ENCODE results near the gene C7. TPM values are rescaled to one million over a fixed set of nuclear protein-coding genes. Genes with fewer than 3 reads are reported as not detected.

The C7 gene
- total RNA-seq, 1 experiment from 2014 or later, result 0.74 TPM

GRCh38 chr5:40999142-40999541 lies 89.8 kb downstream of the C7 start:
- Histone ChIP-seq H3K27ac (ENCODE audit: low read depth, low read length) (no peak overlapping the region), H4K20me1 (ENCODE audit: insufficient read depth) (no peaks in the 10 kb centered on the region; the same call in 1 of the 2 replicates)
- intact Hi-C loops (cut with micrococcal nuclease), result no loop called here

GRCh38 chr5:40999966-41000365 lies 90.7 kb downstream of the C7 start:
- CTCF ChIA-PET, result no interaction called here

More at GRCh38 chr5:40999142-40999541, 89.8 kb downstream of the C7 start:
- BruUV-seq (replicated peaks), result no TSS peak
- CTCF ChIA-PET, result no interaction called here
- Histone ChIP-seq H3K4me3 (replicated peaks in 1 of 2; ENCODE audit: low read depth in 1 of 2, low read length in 2 of 2) (no peak overlapping the region), H3K9ac (ENCODE audit: low read length) (no peak overlapping the region), H3K4me2 (ENCODE audit: low read length) (no peak overlapping the region), H3K9me2 (ENCODE audit: insufficient read depth) (no peaks in the 10 kb centered on the region), H3K36me3 (ENCODE audit: control insufficient read depth in 1 of 2, insufficient read depth in 2 of 2, low read length in 2 of 2) (no peaks in the 10 kb centered on the region), H3K79me2 (ENCODE audit: insufficient read depth, low read length) (no peaks in the 10 kb centered on the region), H3K4me1 (ENCODE audit: control insufficient read depth in 1 of 2, insufficient read depth in 2 of 2, low read length in 2 of 2) (no peaks in the 10 kb centered on the region), H3K9me3 (ENCODE audit: control insufficient read depth in 1 of 2, insufficient read depth in 1 of 2, low read depth in 1 of 2, low read length in 2 of 2) (no peaks in the 10 kb centered on the region), H2AFZ (ENCODE audit: low read depth, low read length, poor library complexity, severe bottlenecking) (no peak overlapping the region), H3K27me3 (ENCODE audit: insufficient read depth, low read length) (no peaks in the 10 kb centered on the region)
- RAD21 ChIA-PET (ENCODE audit: low non-redundant PET in 1 of 2, low total read pairs in 2 of 2, uncharacterized antibody in 2 of 2, unreplicated experiment in 2 of 2), result no interaction called here
- TF ChIP-seq EGR1 (IDR thresholded peaks at IDR 0.05; ENCODE audit: low read depth) (no peak), ELF1 (IDR thresholded peaks at IDR 0.05; ENCODE audit: borderline replicate concordance, low read depth) (no peak), SIN3A (IDR thresholded peaks at IDR 0.05; ENCODE audit: low read depth) (no peak), CEBPB (IDR thresholded peaks at IDR 0.05; ENCODE audit: low read depth) (no peak)
- DNase-seq (ENCODE audit: low read depth, low spot score), result no peak
- ATAC-seq, result no peak
- POLR2A ChIA-PET, result no interaction called here

More at GRCh38 chr5:40999966-41000365, 90.7 kb downstream of the C7 start:
- no peak overlapping the region for H3K4me2 ChIP-seq (ENCODE audit: low read length)
- no peaks in the 10 kb centered on the region for H3K27me3 ChIP-seq (ENCODE audit: insufficient read depth, low read length)
- ChIA-PET POLR2A (no interaction called here), RAD21 (ENCODE audit: low non-redundant PET in 1 of 2, low total read pairs in 2 of 2, uncharacterized antibody in 2 of 2, unreplicated experiment in 2 of 2) (no interaction called here)
- no peaks in the 10 kb centered on the region for H3K79me2 ChIP-seq (ENCODE audit: insufficient read depth, low read length)
- no peak overlapping the region for H3K27ac ChIP-seq (ENCODE audit: low read depth, low read length)
- H3K9ac ChIP-seq (ENCODE audit: low read length), result no peak overlapping the region
- intact Hi-C loops (cut with micrococcal nuclease), result no loop called here
- DNase-seq (ENCODE audit: low read depth, low spot score) (no peak), ATAC-seq (no peak)
- H4K20me1 ChIP-seq (ENCODE audit: insufficient read depth), result no peaks in the 10 kb centered on the region; the same call in 1 of the 2 replicates
- no peaks in the 10 kb centered on the region for H3K36me3 ChIP-seq (ENCODE audit: control insufficient read depth in 1 of 2, insufficient read depth in 2 of 2, low read length in 2 of 2)
- TF ChIP-seq ZNF274 (IDR thresholded peaks at IDR 0.05; ENCODE audit: low read depth, low read length) (no peak), EGR1 (IDR thresholded peaks at IDR 0.05; ENCODE audit: low read depth) (no peak), JUND (IDR thresholded peaks at IDR 0.05) (no peak), RAD21 (IDR thresholded peaks at IDR 0.05; ENCODE audit: low read depth) (no peak), ZBTB33 (IDR thresholded peaks at IDR 0.05; ENCODE audit: extremely low read depth, insufficient replicate concordance, low read length) (no peak), MAX (IDR thresholded peaks at IDR 0.05) (no peak), POLR2A (IDR thresholded peaks at IDR 0.05; ENCODE audit: borderline replicate concordance, extremely low read depth, insufficient read depth, insufficient read length) (no peak), YY1 (IDR thresholded peaks at IDR 0.05; ENCODE audit: extremely low read depth, insufficient replicate concordance, low read depth, low read length) (no peak)
- no TSS peak for BruUV-seq (replicated peaks)
- no peak overlapping the region for H3K4me3 ChIP-seq (replicated peaks in 1 of 2; ENCODE audit: low read depth in 1 of 2, low read length in 2 of 2)
- no peaks in the 10 kb centered on the region for H3K4me1 ChIP-seq (ENCODE audit: control insufficient read depth in 1 of 2, insufficient read depth in 2 of 2, low read length in 2 of 2)
- H3K9me3 ChIP-seq (ENCODE audit: control insufficient read depth in 1 of 2, insufficient read depth in 1 of 2, low read depth in 1 of 2, low read length in 2 of 2), result no peaks in the 10 kb centered on the region
- no peak overlapping the region for H2AFZ ChIP-seq (ENCODE audit: low read depth, low read length, poor library complexity, severe bottlenecking)
- H3K9me2 ChIP-seq (ENCODE audit: insufficient read depth), result no peaks in the 10 kb centered on the region

All from HCT116 (cell line).